RPMI7951 (cell line): ENCODE results near the gene BCL11B. TPM values are rescaled to one million over a fixed set of nuclear protein-coding genes. Genes with fewer than 3 reads are reported as not detected.
A peak's percentile ranks its signal among the peaks of the same experiment; 100 is the strongest.

ENCODE experiments used
- DNase-seq: peaks from one replicate; pipeline ENCODE4 v3.0.0-alpha.2; 2012; ENCODE audit warnings: low read depth
- total RNA-seq: library from RNA; depleted of rRNA; stranded (reverse); fragments of >200 nt; shearing (Covaris generic); gene quantifications from 2 replicates; pipeline ENCODE4 v1.2.3, GENCODE V29; 2014

Gene BCL11B
- total RNA-seq, 1 experiment from 2014 or later, result 0.12 TPM

DNA sequence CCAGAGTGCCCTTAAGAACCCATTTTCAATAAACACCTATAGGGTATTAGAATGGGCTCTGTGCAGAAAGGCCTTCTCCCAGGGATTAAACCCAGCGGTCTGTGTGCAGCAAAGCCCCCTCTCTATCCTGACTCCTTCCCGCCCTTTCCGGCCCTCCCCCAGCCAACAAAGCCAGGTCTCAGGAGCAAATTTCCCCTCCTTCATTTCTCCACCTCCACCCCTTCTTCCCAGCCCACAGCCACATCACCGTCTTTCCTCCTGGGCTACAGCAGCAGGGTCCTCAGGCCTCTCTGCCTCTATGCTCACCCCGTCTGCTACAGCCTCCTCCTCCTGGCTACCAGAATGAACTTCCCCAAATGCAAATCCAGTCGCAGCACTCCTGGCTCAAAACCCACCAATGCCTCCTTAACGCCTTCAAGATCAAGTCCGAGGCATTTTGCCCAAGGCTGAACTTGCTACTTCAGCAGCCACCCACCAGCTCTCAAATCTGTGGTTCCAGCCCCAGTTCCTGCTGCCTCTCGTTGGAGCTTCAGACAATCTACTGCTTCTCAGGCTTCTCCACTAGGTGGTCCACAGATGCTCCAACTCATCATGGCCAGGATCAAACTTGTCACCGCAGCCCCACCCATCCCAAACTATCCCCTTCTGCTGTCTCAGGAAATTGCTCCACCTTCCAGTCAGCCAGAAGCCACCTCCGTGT, 134.8 kb downstream of the BCL11B start:
- DNase-seq, result no peak

DNA sequence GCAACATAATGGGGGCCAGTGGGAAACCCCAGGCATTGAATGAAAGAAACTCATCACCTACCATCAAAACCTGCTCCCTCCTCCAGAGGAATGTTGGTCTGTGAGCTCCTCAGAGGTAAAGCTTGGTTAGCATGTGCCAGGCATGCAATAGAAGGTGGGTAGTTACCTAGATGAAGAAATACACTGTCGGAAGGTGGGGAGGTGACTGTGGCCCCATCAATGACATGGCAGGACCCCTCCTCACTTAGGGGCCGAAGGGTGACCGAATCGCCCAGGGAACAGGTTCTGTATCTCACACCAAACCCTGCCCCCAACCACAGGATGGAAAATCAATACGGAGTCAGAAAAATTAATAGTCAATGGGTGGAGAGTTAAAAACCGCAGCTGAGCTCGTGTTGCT, 135.6 kb downstream of the BCL11B start:
- no peak for DNase-seq

DNA sequence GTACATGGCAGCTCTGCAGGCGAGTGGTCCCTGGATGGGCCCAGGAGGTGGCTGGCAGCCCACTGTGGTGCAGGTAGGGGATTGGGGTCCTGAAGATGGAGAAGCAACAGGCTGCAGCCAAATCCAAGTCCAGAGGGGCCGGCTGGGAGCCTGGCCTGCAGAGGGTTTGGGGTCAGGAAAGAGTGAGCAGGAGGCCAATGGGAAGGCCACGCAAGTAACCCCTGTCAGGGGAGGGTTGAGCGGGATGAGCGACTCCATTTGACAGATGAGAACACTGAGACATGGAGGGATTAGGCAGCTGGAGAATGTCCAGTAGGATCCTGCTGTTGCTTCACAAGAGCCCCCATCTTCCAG, 136.0 kb downstream of the BCL11B start:
- DNase-seq, result no peak

- DNase-seq, result no peak
These were observed 137.4 kb downstream of the BCL11B start for GRCh38 chr14:99134516-99135046.

GRCh38 chr14:99133636-99134515, 138.1 kb downstream of the BCL11B start:
- no peak for DNase-seq

DNA sequence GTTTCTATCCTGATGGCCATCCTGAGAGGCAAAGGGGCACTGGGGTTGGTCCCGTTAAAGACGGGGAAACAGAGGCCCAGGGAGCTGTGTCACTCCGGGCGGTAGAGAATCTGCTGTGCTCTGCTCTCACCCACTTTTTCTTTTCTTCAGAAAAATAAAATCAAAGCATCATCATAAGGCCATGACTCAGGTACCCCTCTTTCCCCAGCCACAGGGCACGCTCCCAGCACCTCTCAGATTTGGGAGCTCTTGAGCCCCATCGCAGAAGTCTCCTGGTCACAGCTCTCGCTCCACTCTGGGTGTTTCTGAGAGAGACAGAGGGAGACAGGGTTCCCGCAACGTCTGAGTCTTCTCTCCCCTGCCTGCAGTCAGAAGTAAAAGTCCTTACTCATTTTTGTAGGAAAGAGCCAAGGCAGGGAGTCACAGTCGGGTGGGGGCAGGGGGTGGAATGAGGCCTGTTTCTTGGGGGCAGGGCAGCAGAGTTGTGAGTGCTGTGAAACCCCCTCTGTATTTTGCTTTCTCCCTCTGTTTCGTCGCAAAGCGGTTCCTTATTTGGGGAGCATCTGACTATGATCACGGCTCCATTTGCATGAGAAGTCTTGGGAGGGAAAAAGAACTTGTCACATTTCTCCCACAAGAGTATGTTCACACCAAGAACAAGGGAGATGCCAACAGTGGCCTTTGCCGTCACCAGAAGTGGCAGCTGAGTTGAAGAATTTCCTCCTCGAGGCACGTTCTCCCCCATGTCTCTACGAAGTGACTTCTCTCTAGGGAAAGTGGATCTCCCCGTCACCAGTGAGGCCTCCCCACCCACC, 139.0 kb downstream of the BCL11B start:
- no peak for DNase-seq

DNA sequence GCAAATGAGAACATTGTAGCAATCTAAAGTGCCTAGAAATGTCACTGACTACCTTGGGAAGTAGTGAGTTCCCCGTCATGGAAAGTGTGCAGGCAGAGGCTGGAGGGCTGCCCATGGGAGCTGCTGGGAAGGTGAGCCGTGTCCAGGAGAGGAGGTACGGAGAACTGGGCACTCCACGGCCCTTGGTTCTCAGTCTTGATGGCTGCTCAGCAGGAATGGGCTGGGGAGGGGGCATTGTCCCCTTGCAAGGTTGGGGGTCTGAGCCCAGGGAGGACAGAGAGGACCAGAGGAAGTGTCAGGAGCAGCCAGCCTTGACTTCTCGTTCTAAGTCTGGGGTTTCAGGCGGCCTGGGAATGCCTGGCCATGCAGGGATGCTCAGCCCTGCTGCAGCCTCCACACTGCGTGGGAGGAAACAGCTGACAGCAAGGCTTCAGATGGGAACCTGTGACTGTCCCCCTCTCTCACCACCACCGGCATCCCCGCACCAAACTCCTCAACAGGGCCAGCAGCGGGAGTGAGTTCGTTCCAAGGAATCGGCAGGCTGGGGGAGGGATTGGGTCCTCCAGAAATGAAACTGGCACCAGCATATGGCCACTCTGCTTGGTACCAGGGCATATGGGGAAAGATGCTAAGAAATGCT, 140.2 kb downstream of the BCL11B start:
- no peak for DNase-seq

GRCh38 chr14:99129998-99130397, 142.0 kb downstream of the BCL11B start:
- no peak for DNase-seq

DNA sequence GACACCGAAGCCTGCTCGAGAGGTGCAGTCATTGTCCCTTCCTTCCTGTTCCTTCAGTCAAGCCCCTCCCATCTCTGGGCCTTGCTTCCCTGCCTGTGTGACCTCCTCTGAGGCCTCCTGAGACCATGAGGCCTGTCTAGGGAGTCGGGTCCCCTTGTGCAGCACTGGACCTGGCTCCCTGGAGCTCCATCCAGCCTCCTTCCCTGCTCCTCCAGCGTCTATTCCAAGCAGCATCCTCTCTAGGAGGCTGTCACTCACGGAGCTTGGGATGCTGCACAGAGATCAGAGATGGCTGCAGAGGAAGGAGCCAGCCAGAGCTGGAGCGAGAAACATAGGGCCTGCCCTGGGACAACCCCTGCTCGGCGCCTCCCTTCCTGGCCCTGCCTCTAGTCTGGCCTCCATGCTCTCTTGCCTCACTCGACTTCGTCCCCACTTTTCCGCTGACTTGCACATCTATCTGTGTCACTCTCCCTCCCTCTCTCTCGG, 142.7 kb downstream of the BCL11B start:
- DNase-seq, result no peak

- DNase-seq, result no peak
These were observed 143.8 kb downstream of the BCL11B start for GRCh38 chr14:99128185-99128584.

GRCh38 chr14:99127651-99128167, 144.3 kb downstream of the BCL11B start:
- peak; percentile 42 for DNase-seq

GRCh38 chr14:99125616-99126431, 146.2 kb downstream of the BCL11B start:
- DNase-seq, result no peak

- DNase-seq, result no peak
These were observed 146.9 kb downstream of the BCL11B start for GRCh38 chr14:99125113-99125512.

GRCh38 chr14:99124482-99125105, 147.4 kb downstream of the BCL11B start:
- DNase-seq, result no peak

DNA sequence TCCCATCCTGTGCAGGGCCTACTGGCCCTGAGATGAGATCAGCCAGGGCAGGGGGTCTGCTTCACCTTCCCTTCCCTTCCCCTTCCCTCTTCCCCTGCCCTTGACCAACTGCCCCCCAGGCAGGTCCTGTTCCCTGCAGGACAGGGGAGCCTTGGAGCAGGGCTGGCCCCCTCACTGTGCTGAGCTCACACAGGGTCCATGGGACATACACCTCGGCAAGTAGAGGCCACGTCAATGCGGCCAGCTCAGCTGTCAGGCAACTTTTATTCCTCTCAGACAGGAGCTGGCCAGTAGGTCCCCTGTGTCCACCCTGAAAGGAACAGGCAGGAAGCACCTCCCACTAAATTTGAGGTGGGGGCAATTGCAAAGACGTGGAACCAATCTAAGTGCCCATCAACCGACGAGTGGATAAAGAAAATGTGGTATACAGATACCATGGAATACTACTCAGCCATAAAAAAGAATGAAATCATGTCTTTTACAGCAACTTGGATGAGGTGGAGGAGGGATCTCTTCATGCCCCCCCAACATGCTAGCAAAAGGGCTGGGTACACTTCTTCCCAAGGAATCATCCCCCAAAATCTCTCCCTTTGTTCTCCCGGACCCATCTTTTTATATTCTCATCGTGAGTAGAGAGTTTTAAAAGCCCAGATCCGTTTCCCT, 148.7 kb downstream of the BCL11B start:
- no peak for DNase-seq

DNA sequence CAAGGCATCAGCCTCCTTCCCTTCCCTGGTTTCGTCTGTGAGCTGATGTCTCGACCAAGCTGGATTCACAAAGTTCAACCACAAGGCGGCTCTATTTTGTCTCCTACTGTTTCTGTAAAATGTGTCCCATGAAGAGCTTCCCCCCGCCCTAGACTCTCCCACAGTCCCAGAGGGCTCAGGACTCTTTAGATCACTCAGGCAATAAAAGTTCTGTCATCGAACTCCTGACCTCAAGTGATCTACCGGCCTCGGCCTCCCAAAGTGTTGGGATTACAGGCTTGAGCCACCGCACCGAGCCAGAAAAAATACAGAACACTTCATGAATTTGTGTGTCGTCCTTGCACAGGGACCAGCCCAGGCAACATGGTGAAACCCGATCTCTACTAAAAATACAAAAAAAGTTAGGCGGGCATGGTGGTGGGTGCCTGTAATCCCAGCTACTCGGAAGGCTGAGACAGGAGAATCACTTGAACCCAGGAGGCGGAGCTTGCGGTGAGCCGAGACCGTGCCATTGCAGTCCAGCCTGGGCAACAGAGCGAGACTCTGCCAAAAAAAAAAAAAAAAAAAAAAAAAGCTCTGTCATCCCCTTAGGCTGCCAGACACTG, 149.4 kb downstream of the BCL11B start:
- peak; percentile 14 for DNase-seq

- DNase-seq, result no peak
These were observed 150.6 kb downstream of the BCL11B start for GRCh38 chr14:99121319-99121875.

GRCh38 chr14:99120526-99121318, 151.3 kb downstream of the BCL11B start:
- DNase-seq, result no peak
